Measurements from ENCODE around the gene P2RY8.

DNA sequence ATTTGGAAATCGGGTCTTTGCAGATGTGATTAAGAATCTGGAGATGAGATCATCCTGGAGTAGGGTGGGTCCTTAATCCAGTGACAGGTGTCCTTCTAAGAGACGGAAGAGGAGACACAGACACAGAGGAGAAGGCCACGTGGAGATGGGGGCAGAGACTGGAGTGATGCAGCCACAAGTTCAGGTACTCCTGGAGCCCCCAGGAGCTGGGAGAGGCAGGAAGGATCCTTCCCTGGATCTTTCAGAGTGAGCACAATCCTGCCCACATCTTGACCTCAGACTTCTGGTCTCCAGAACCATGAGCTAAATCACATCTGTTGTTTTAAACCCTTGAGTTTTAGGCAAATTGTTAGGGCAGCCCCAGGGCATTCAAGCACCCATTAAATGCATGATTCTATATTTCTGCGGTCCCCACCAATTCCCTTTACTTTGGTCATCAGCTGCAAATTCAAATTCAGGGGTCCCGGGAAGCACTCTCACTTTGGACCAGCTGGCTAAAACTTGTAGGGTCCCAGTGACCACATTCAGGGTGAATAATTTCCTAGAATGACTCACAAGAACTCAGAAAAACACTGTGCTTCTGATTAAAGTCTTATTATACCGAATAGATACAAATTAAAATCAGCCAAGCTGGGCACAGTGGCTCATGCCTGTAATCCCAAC, 41.7 kb upstream of the P2RY8 start:
- TF ChIP-seq, protein P1, sequence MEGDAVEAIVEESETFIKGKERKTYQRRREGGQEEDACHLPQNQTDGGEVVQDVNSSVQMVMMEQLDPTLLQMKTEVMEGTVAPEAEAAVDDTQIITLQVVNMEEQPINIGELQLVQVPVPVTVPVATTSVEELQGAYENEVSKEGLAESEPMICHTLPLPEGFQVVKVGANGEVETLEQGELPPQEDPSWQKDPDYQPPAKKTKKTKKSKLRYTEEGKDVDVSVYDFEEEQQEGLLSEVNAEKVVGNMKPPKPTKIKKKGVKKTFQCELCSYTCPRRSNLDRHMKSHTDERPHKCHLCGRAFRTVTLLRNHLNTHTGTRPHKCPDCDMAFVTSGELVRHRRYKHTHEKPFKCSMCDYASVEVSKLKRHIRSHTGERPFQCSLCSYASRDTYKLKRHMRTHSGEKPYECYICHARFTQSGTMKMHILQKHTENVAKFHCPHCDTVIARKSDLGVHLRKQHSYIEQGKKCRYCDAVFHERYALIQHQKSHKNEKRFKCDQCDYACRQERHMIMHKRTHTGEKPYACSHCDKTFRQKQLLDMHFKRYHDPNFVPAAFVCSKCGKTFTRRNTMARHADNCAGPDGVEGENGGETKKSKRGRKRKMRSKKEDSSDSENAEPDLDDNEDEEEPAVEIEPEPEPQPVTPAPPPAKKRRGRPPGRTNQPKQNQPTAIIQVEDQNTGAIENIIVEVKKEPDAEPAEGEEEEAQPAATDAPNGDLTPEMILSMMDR (conservative IDR thresholded peaks at IDR 0.05; ENCODE audit: low read depth, low read length) = no peak
- TF ChIP-seq POLR2A (IDR thresholded peaks at IDR 0.05; ENCODE audit: low read depth, low read length) = no peak
- TF ChIP-seq MXI1 (IDR thresholded peaks at IDR 0.05; ENCODE audit: borderline replicate concordance, low read depth, low read length) = no peak
- no peak for TF ChIP-seq RCOR1 (IDR thresholded peaks at IDR 0.05; ENCODE audit: insufficient replicate concordance, low read length)
- TF ChIP-seq FOS (IDR thresholded peaks at IDR 0.05; ENCODE audit: low read depth, low read length) = no peak
- TF ChIP-seq BHLHE40 (IDR thresholded peaks at IDR 0.05; ENCODE audit: low read depth, low read length) = no peak
